DND-41 (cell line): ENCODE measurements around the gene TIAL1.

ENCODE experiments used
- EZH2 ChIP-seq: IDR thresholded peaks from 3 replicates; pipeline ENCODE4 v1.6.1; 2012; ENCODE audit warnings: borderline replicate concordance, low read depth, mild to moderate bottlenecking, moderate library complexity, low read length, inconsistent platforms; ENCODE audit not compliant: severe bottlenecking
- TF ChIP-seq, protein P1 (sequence below): IDR thresholded peaks from 2 replicates; pipeline ENCODE4 v1.5.1; 2012; ENCODE audit warnings: borderline replicate concordance, low read length, moderate library complexity, mild to moderate bottlenecking; ENCODE audit not compliant: poor library complexity, severe bottlenecking; ENCODE audit errors: extremely low read depth

DNA sequence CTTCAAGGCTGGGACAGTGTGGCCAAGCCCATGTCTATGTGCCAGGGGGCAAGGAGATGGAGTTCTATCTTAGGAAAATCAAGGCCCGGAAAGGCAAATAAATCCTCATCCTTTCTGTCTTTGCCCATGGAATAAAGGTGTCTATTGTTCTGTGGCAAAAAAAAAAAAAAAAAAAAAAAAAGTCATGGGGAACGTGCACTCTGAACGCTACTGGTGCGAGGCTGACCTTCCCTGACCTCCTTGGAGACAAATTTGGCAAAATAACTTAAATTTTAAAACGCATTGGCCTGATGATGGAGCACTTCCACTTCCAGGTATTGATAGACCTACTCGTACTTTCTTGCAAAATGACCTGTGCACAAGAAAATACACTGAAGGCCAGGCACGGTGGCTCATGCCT, 42.2 kb upstream of the TIAL1 start:
- TF ChIP-seq, protein P1, sequence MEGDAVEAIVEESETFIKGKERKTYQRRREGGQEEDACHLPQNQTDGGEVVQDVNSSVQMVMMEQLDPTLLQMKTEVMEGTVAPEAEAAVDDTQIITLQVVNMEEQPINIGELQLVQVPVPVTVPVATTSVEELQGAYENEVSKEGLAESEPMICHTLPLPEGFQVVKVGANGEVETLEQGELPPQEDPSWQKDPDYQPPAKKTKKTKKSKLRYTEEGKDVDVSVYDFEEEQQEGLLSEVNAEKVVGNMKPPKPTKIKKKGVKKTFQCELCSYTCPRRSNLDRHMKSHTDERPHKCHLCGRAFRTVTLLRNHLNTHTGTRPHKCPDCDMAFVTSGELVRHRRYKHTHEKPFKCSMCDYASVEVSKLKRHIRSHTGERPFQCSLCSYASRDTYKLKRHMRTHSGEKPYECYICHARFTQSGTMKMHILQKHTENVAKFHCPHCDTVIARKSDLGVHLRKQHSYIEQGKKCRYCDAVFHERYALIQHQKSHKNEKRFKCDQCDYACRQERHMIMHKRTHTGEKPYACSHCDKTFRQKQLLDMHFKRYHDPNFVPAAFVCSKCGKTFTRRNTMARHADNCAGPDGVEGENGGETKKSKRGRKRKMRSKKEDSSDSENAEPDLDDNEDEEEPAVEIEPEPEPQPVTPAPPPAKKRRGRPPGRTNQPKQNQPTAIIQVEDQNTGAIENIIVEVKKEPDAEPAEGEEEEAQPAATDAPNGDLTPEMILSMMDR: no peak
- TF ChIP-seq EZH2: no peak
